Dedifferentiated amniotic fluid mesenchymal stem cell (primary cell): Measurements from ENCODE around the gene LRMDA.
"Not testable (repeated sequence)": the region's sequence is repeated elsewhere in the genome, so short reads cannot be mapped to it uniquely, and the experiment has no call there.

Source experiments
- DNase-seq: peaks from one replicate; pipeline ENCODE4 v3.0.0-alpha.2; 2016; ENCODE audit errors: extremely low spot score

Gene LRMDA

GRCh38 chr10:75505840-75506506 lies 74.5 kb downstream of the LRMDA start:
- DNase-seq, result no peak

GRCh38 chr10:75506930-75507329 lies 75.5 kb downstream of the LRMDA start:
- no peak for DNase-seq

- no peak for DNase-seq
Measured at GRCh38 chr10:75507469-75507868, 76.0 kb downstream of the LRMDA start.

GRCh38 chr10:75508239-75508813 lies 76.9 kb downstream of the LRMDA start:
- DNase-seq, result no peak

- no peak for DNase-seq
Measured at GRCh38 chr10:75508814-75509306, 77.4 kb downstream of the LRMDA start.

- DNase-seq, result no peak
Measured at GRCh38 chr10:75509706-75510105, 78.3 kb downstream of the LRMDA start.

- no peak for DNase-seq
Measured at GRCh38 chr10:75511011-75511410, 79.6 kb downstream of the LRMDA start.

GRCh38 chr10:75512203-75512933 lies 80.9 kb downstream of the LRMDA start:
- no peak for DNase-seq

- no peak for DNase-seq
Measured at GRCh38 chr10:75513292-75513885, 82.0 kb downstream of the LRMDA start.

- no peak for DNase-seq
Measured at GRCh38 chr10:75514830-75515229, 83.4 kb downstream of the LRMDA start.

GRCh38 chr10:75516154-75516553 lies 84.7 kb downstream of the LRMDA start:
- DNase-seq, result not testable (repeated sequence)

- not testable (repeated sequence) for DNase-seq
Measured at GRCh38 chr10:75519213-75519612, 87.8 kb downstream of the LRMDA start.

- DNase-seq, result not testable (repeated sequence)
Measured at GRCh38 chr10:75521194-75521829, 89.9 kb downstream of the LRMDA start.

GRCh38 chr10:75525067-75525466 lies 93.6 kb downstream of the LRMDA start:
- DNase-seq, result no peak

GRCh38 chr10:75525646-75526045 lies 94.2 kb downstream of the LRMDA start:
- DNase-seq, result no peak

GRCh38 chr10:75527542-75527941 lies 96.1 kb downstream of the LRMDA start:
- DNase-seq, result no peak

GRCh38 chr10:75528392-75528791 lies 97.0 kb downstream of the LRMDA start:
- DNase-seq, result no peak

- no peak for DNase-seq
Measured at GRCh38 chr10:75530299-75530698, 98.9 kb downstream of the LRMDA start.

- DNase-seq, result no peak
Measured at GRCh38 chr10:75531571-75532031, 100.2 kb downstream of the LRMDA start.

GRCh38 chr10:75532253-75532924 lies 101.0 kb downstream of the LRMDA start:
- no peak for DNase-seq

- DNase-seq, result no peak
Measured at GRCh38 chr10:75538144-75538543, 106.7 kb downstream of the LRMDA start.
